Measurements from ENCODE around the gene MVP. TPM values are rescaled to one million over a fixed set of nuclear protein-coding genes. Genes with fewer than 3 reads are reported as not detected.
"Not testable (repeated sequence)": the region's sequence is repeated elsewhere in the genome, so short reads cannot be mapped to it uniquely, and the experiment has no call there.

MVP gene
- total RNA-seq, 1 experiment from 2014 or later: 75.1 TPM

DNA sequence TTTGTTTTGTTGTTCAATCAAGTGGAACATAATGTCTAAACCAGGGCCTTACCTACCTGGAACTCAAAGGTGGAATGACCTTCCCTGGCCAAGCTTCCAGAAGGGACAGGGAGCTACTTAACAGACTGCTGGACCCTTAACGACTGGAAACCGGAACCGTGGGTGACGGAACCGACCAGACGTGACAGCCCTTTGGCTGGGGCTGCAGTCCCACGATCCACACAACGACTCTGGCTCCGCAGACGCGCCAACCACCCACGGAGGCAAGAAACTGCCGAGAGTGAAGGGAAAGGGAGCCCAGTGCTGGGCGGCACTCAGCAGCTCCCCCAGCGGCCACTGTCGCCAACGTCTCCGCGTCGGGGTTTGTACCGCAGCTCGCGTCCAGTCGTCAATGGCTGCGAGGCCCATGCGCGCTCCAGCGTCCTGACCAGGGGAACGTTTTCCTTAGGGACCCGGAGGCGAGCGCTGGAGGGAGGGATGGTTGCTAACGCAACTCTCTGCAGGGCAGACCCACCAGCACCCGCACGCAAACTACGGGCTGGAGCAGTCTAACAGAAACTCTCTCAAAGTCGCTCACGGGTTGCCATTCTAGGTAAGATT lies 35.3 kb upstream of the MVP start:
- intact Hi-C loops (cut with micrococcal nuclease): no loop called here
- H3K4me3 ChIP-seq (replicated peaks in 1 of 2; ENCODE audit: low read depth in 1 of 2, low read length in 2 of 2): no peak overlapping the region
- no peak for TF ChIP-seq ZBTB33 (IDR thresholded peaks at IDR 0.05; ENCODE audit: extremely low read depth, insufficient replicate concordance, low read length)
- TF ChIP-seq CTCF (IDR thresholded peaks at IDR 0.05 in 2 of 3, conservative IDR thresholded peaks at IDR 0.05 in 1 of 3; ENCODE audit: borderline replicate concordance in 1 of 3, insufficient read depth in 1 of 3, low read depth in 2 of 3, low read length in 2 of 3): peak in 2 of 3 experiments; percentile 21 to 38; a peak in 3 of 6 replicates
- POLR2A ChIA-PET: no interaction called here
- no peak overlapping the region for H3K4me2 ChIP-seq (ENCODE audit: low read length)
- H3K27ac ChIP-seq (ENCODE audit: low read depth, low read length): no peak overlapping the region
- no peak overlapping the region for H2AFZ ChIP-seq (ENCODE audit: low read depth, low read length, poor library complexity, severe bottlenecking)
- no peak overlapping the region for H3K9ac ChIP-seq (ENCODE audit: low read length)
- no peak for DNase-seq (ENCODE audit: low read depth, low spot score)
- H3K36me3 ChIP-seq (ENCODE audit: control insufficient read depth in 1 of 2, insufficient read depth in 2 of 2, low read length in 2 of 2): no peaks in the 10 kb centered on the region
- H3K9me2 ChIP-seq (ENCODE audit: insufficient read depth): no peaks in the 10 kb centered on the region; the same call in 1 of the 2 replicates
- BruUV-seq (replicated peaks): no TSS peak
- no peaks in the 10 kb centered on the region for H3K9me3 ChIP-seq (ENCODE audit: control insufficient read depth in 1 of 2, insufficient read depth in 1 of 2, low read depth in 1 of 2, low read length in 2 of 2)
- H3K4me1 ChIP-seq (ENCODE audit: control insufficient read depth in 1 of 2, insufficient read depth in 2 of 2, low read length in 2 of 2): peaks cover 2 to 16% of the 10 kb centered on the region in 2 experiments; a peak in 2 of 4 replicates
- peak; percentile 60 for ATAC-seq
- H3K79me2 ChIP-seq (ENCODE audit: insufficient read depth, low read length): no peaks in the 10 kb centered on the region
- RAD21 ChIA-PET (ENCODE audit: low non-redundant PET in 1 of 2, low total read pairs in 2 of 2, uncharacterized antibody in 2 of 2, unreplicated experiment in 2 of 2): no interaction called here
- CTCF ChIA-PET: interaction anchor here (0.8 to 1.0 kb wide), 2 partner anchors 28 to 84 kb away, joined by 3 to 4 read pairs; no protein-coding TSS in a partner anchor
- H4K20me1 ChIP-seq (ENCODE audit: insufficient read depth): no peaks in the 10 kb centered on the region
- H3K27me3 ChIP-seq (ENCODE audit: insufficient read depth, low read length): no peaks in the 10 kb centered on the region

- BruUV-seq (replicated peaks); H3K27ac ChIP-seq (ENCODE audit: low read depth, low read length); RAD21 ChIA-PET (ENCODE audit: low non-redundant PET in 1 of 2, low total read pairs in 2 of 2, uncharacterized antibody in 2 of 2, unreplicated experiment in 2 of 2); intact Hi-C loops (cut with micrococcal nuclease); ATAC-seq; H2AFZ ChIP-seq (ENCODE audit: low read depth, low read length, poor library complexity, severe bottlenecking); H3K4me2 ChIP-seq (ENCODE audit: low read length); H3K4me3 ChIP-seq (replicated peaks in 1 of 2; ENCODE audit: low read depth in 1 of 2, low read length in 2 of 2); H3K9ac ChIP-seq (ENCODE audit: low read length); H3K36me3 ChIP-seq (ENCODE audit: control insufficient read depth in 1 of 2, insufficient read depth in 2 of 2, low read length in 2 of 2); CTCF ChIA-PET; H3K27me3 ChIP-seq (ENCODE audit: insufficient read depth, low read length); H3K9me3 ChIP-seq (ENCODE audit: control insufficient read depth in 1 of 2, insufficient read depth in 1 of 2, low read depth in 1 of 2, low read length in 2 of 2); DNase-seq (ENCODE audit: low read depth, low spot score); H3K9me2 ChIP-seq (ENCODE audit: insufficient read depth); POLR2A ChIA-PET; H4K20me1 ChIP-seq (ENCODE audit: insufficient read depth): not testable (repeated sequence)
- peaks cover 16% of the 10 kb centered on the region for H3K79me2 ChIP-seq (ENCODE audit: insufficient read depth, low read length)
- H3K4me1 ChIP-seq (ENCODE audit: control insufficient read depth in 1 of 2, insufficient read depth in 2 of 2, low read length in 2 of 2): peaks cover 8 to 24% of the 10 kb centered on the region in 2 experiments
These were observed 33.1 kb upstream of the MVP start for GRCh38 chr16:29787155-29787554.

Measured in HCT116 (cell line).